Astrocyte (in vitro differentiated cells and primary cell): Measurements from ENCODE around the gene CAPN11.

ENCODE experiments used
- CTCF ChIP-seq: IDR thresholded peaks from 2 replicates; pipeline ENCODE4 v1.5.1; 2011; ENCODE audit warnings: low read depth, mild to moderate bottlenecking, inconsistent platforms, low read length, moderate library complexity; ENCODE audit not compliant: insufficient read depth
- EZH2 ChIP-seq: IDR thresholded peaks from 2 replicates; pipeline ENCODE4 v1.6.1; 2012; ENCODE audit warnings: mild to moderate bottlenecking, low read length, inconsistent platforms; ENCODE audit not compliant: insufficient read depth

GRCh38 chr6:44222486-44223318 lies 64.1 kb downstream of the CAPN11 start:
- TF ChIP-seq CTCF (no peak), EZH2 (no peak)
